ENCODE measurements around the gene RBBP8.
"Not testable (repeated sequence)": the region's sequence is repeated elsewhere in the genome, so short reads cannot be mapped to it uniquely, and the experiment has no call there.

The RBBP8 gene

GRCh38 chr18:22946217-22946616, 13.1 kb downstream of the RBBP8 start:
- H3K27ac ChIP-seq = no peak overlapping the region
- no peaks in the 10 kb centered on the region for H3K4me1 ChIP-seq (ENCODE audit: control insufficient read depth in 1 of 2, insufficient read depth in 1 of 2, low read depth in 1 of 2, low read length in 1 of 2)
- H3K4me3 ChIP-seq (ENCODE audit: low read depth in 1 of 2, low read length in 1 of 2) = no peak overlapping the region
- H3K36me3 ChIP-seq = peaks cover 5% of the 10 kb centered on the region
- H3K27me3 ChIP-seq = no peaks in the 10 kb centered on the region
- no peaks in the 10 kb centered on the region for H3K9me3 ChIP-seq
- TF ChIP-seq CTCF (IDR thresholded peaks at IDR 0.05) = no peak

GRCh38 chr18:22946846-22947245, 13.7 kb downstream of the RBBP8 start:
- H3K9me3 ChIP-seq = no peaks in the 10 kb centered on the region
- TF ChIP-seq CTCF (IDR thresholded peaks at IDR 0.05) = no peak
- H3K27ac ChIP-seq = no peak overlapping the region
- H3K27me3 ChIP-seq = no peaks in the 10 kb centered on the region
- H3K36me3 ChIP-seq = peaks cover 8% of the 10 kb centered on the region
- H3K4me3 ChIP-seq (ENCODE audit: low read depth in 1 of 2, low read length in 1 of 2) = no peak overlapping the region
- H3K4me1 ChIP-seq (ENCODE audit: control insufficient read depth in 1 of 2, insufficient read depth in 1 of 2, low read depth in 1 of 2, low read length in 1 of 2) = no peaks in the 10 kb centered on the region

- peaks cover 4 to 8% of the 10 kb centered on the region in 2 experiments for H3K4me1 ChIP-seq (ENCODE audit: control insufficient read depth in 1 of 2, insufficient read depth in 1 of 2, low read depth in 1 of 2, low read length in 1 of 2)
- no peak for TF ChIP-seq CTCF (IDR thresholded peaks at IDR 0.05)
- H3K36me3 ChIP-seq = peaks cover 8% of the 10 kb centered on the region
- H3K9me3 ChIP-seq = no peaks in the 10 kb centered on the region
- H3K27me3 ChIP-seq = no peaks in the 10 kb centered on the region
- H3K4me3 ChIP-seq (ENCODE audit: low read depth in 1 of 2, low read length in 1 of 2) = no peak overlapping the region
- H3K27ac ChIP-seq = no peak overlapping the region
Measured at GRCh38 chr18:22951823-22952222, 18.7 kb downstream of the RBBP8 start.

- H3K36me3 ChIP-seq = peaks cover 8% of the 10 kb centered on the region
- no peak for TF ChIP-seq CTCF (IDR thresholded peaks at IDR 0.05)
- H3K27me3 ChIP-seq = no peaks in the 10 kb centered on the region
- H3K9me3 ChIP-seq = no peaks in the 10 kb centered on the region
- peaks cover 4 to 8% of the 10 kb centered on the region in 2 experiments for H3K4me1 ChIP-seq (ENCODE audit: control insufficient read depth in 1 of 2, insufficient read depth in 1 of 2, low read depth in 1 of 2, low read length in 1 of 2)
- no peak overlapping the region for H3K27ac ChIP-seq
- H3K4me3 ChIP-seq (ENCODE audit: low read depth in 1 of 2, low read length in 1 of 2) = no peak overlapping the region
Measured at GRCh38 chr18:22952525-22952924, 19.4 kb downstream of the RBBP8 start.

- not testable (repeated sequence) for H3K4me3 ChIP-seq (ENCODE audit: low read depth in 1 of 2, low read length in 1 of 2); H3K9me3 ChIP-seq; H3K36me3 ChIP-seq; H3K4me1 ChIP-seq (ENCODE audit: control insufficient read depth in 1 of 2, insufficient read depth in 1 of 2, low read depth in 1 of 2, low read length in 1 of 2); H3K27me3 ChIP-seq
- H3K27ac ChIP-seq = peak overlapping the region; percentile 58
Measured at GRCh38 chr18:22953982-22954381, 20.9 kb downstream of the RBBP8 start.

- no peak for TF ChIP-seq CTCF (IDR thresholded peaks at IDR 0.05)
- H3K27me3 ChIP-seq = no peaks in the 10 kb centered on the region
- H3K9me3 ChIP-seq = no peaks in the 10 kb centered on the region
- no peak overlapping the region for H3K27ac ChIP-seq
- H3K4me1 ChIP-seq (ENCODE audit: control insufficient read depth in 1 of 2, insufficient read depth in 1 of 2, low read depth in 1 of 2, low read length in 1 of 2) = peaks cover 4 to 8% of the 10 kb centered on the region in 2 experiments
- H3K36me3 ChIP-seq = peaks cover 3% of the 10 kb centered on the region
- no peak overlapping the region for H3K4me3 ChIP-seq (ENCODE audit: low read depth in 1 of 2, low read length in 1 of 2)
Measured at GRCh38 chr18:22956226-22956625, 23.1 kb downstream of the RBBP8 start.

Data from neutrophil (primary cell).